ACHN (cell line): Measurements from ENCODE around the gene TIMM21.

Source experiments
- DNase-seq: peaks from one replicate; pipeline ENCODE4 v3.0.0-alpha.2; 2015
- in situ Hi-C: cut with HindIII; loops from 2 replicates; pipeline ENCODE4 v1.10.0; 2017; ENCODE audit warnings: low sequenced_read_pairs, low pct_ligation_motif_present, low pct_unique_long_range_greater_than_20kb

Gene TIMM21

GRCh38 chr18:74141667-74142066, 6.7 kb upstream of the TIMM21 start:
- in situ Hi-C loops: no loop called here
- DNase-seq: no peak

- in situ Hi-C loops: no loop called here
- DNase-seq: no peak
These were observed 6.1 kb upstream of the TIMM21 start for GRCh38 chr18:74142252-74142651.

DNA sequence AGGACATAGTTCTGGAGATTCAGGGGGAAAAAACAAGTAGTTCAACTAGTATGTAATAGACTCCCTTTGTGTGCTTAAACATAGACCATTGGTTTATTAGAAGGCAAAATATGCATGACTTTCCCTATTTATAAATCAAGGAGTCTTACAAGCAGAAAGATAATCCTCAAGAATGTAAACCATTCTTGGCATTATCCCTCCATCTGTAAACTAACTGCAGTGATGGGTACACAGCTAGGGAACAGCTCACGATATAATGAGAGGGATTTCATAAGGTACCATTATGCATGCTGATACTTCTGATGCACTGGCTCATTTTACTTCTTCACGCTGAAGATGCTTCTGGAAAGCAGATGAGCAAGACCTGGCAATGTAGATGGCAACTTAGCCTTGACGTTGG, 1.6 kb upstream of the TIMM21 start:
- in situ Hi-C loops: no loop called here
- DNase-seq: no peak

GRCh38 chr18:74147491-74147778, 888 bp upstream of the TIMM21 start:
- no peak for DNase-seq
- in situ Hi-C loops: no loop called here

GRCh38 chr18:74148543-74149070, 284 bp downstream of the TIMM21 start:
- in situ Hi-C loops: no loop called here
- no peak for DNase-seq

DNA sequence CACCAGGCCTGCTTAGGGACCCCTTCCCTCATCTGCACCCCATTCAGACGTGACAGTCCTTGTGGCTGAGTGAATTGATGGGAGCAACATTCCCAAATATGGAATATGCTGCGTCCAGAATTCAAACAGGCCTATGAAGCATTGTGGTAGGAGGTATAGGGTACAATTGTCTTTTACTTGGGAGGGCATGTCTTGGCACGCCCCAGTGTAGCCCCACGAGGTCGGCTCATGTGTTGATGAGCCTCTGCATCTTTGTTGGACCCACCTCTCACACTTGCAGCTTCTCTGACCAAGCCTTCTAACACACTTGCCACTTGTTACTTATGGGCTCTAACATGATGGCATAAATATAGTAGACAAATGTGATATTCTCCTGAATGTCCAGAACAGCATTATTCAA, 1.6 kb downstream of the TIMM21 start:
- DNase-seq: no peak
- in situ Hi-C loops: no loop called here

DNA sequence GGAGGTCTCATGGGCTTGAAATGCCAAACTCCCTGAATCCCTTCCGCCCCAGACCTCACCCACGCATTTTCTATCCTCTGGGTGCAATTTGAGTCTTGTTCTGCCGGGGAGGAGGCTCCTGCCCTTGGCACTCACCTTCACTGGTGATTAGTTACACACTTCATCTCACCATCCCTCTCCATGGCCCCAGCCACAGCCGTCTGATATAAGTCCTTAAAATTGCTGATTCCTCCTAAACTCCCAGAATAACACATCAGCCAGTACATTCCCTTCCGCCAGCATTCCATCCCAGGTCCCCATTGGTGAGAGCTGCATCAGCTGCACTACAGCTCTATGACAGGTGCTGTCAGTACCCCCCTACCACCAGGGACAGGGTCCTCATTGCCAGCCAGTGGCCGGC, 3.9 kb downstream of the TIMM21 start:
- no peak for DNase-seq
- in situ Hi-C loops: no loop called here

DNA sequence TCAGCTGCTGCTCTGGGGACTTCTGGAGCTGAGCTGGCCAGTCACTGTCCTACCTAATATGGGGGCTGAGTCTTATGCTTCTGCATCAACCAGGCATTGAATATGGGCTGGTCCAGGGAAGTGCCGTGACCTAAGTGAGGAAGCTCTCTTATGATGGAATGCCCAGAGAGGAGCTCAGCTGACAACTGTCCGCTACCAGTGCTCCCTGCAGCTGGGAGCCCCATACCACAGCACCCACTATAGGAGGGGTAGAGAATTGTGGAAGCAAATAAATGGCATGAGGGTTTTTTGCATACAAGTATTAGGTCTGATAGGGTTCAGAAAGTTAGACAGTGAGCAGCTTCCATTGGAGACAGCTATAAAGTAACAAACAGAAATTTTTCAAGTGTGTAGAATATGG, 4.5 kb downstream of the TIMM21 start:
- in situ Hi-C loops: no loop called here
- DNase-seq: no peak

DNA sequence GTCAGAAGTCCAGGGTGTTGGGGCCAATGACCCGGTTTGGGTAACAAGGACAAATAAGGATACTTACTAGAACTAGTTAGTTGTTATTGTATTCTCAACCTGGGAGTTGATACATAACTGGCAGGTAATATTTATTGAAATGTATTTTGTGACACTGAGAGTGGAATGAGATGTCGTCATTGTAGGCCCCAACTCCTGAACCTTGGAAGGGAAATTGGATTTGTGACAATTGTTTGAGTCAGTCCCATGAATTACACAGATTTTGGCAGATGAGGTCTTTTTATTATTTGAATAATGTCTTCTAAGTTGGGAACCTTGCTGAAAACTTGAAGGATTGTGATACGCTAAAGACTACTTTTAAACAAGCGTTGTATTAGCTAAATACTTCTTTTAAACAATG, 5.1 kb downstream of the TIMM21 start:
- in situ Hi-C loops: no loop called here
- no peak for DNase-seq

GRCh38 chr18:74153793-74154192, 5.5 kb downstream of the TIMM21 start:
- DNase-seq: no peak
- in situ Hi-C loops: no loop called here

- in situ Hi-C loops: no loop called here
- DNase-seq: no peak
These were observed 6.4 kb downstream of the TIMM21 start for GRCh38 chr18:74154716-74155115.

- in situ Hi-C loops: no loop called here
- no peak for DNase-seq
These were observed 7.0 kb downstream of the TIMM21 start for GRCh38 chr18:74155276-74155675.

- in situ Hi-C loops: no loop called here
- DNase-seq: no peak
These were observed 14.8 kb downstream of the TIMM21 start for GRCh38 chr18:74163019-74163660.

- no peak for DNase-seq
- in situ Hi-C loops: no loop called here
These were observed 18.1 kb downstream of the TIMM21 start for GRCh38 chr18:74166386-74166785.

GRCh38 chr18:74171910-74172606, 23.7 kb downstream of the TIMM21 start:
- peak; percentile 32 for DNase-seq
- in situ Hi-C loops: no loop called here

DNA sequence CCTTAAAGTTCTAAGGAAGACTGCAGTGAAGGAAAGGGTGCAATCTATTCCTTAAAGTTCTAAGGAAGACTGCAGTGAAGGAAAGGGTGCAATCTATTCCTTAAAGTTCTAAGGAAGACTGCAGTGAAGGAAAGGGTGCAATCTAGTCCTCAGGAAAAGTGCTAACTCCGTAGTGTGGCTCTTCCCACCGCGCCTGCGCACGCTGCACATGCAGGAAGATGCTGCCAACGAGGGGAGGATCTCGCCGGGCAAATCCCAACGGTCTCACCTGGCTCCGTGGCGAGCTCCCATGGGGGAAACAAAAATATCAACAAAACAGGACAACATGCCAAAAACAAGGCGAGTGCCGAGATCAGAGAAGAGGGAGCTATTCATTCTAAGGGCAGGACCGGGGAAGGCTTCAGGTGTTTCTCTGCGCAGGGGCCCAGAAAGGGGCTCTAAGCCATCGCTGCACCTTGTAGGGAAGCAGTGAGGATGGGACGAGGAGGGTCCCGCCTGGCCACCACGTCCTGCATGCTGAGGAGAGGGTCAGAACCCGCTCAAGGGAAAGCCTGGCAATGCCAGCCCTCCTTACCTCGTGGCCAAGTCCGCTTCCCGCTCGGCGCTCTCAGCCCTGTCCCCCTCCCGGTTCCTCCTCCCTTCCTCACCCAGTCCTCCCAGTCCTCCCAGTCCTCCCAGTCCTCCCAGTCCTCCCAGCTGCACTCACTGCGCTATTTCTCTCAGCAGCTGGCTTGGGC, 24.5 kb downstream of the TIMM21 start:
- DNase-seq: peak; percentile 29
- in situ Hi-C loops: no loop called here

DNA sequence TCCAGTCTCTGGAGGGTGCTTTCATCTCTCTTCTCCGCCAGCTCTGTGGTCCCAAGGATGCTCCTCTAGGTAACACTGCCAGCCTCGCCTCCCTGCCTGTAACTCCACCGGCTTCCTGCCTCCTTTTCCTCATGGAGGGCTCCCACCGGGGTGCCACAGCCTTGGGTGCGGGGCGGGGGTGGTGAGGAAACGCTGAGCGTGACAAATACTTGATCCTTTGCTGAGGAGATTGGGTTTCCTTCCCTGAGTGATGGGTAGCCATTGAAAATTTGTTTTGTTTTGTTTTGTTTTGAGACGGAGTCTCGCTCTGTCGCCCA, 25.1 kb downstream of the TIMM21 start:
- in situ Hi-C loops: no loop called here
- no peak for DNase-seq

DNA sequence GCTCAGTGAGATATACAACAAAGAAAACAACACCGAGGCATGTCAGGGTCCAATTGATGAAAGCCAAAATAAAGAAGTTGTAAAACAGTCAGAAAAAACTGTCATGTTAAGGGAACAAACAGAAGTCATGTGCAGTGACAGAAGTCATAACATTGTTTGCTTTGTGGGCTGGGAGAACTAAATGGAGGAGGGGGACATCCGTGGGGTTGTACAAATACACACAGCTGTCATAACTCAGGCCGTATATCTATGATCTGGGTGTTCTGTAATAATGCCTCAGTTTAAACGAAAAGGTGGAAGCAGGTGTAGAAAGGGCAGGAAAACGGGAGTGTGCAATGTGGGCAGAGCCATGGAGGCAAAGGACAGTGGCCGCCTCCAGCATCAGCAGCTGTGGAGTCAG, 27.3 kb downstream of the TIMM21 start:
- in situ Hi-C loops: loop anchor here (25.0 kb wide), 1 partner anchor 162 kb away; no protein-coding TSS in a partner anchor
- no peak for DNase-seq

DNA sequence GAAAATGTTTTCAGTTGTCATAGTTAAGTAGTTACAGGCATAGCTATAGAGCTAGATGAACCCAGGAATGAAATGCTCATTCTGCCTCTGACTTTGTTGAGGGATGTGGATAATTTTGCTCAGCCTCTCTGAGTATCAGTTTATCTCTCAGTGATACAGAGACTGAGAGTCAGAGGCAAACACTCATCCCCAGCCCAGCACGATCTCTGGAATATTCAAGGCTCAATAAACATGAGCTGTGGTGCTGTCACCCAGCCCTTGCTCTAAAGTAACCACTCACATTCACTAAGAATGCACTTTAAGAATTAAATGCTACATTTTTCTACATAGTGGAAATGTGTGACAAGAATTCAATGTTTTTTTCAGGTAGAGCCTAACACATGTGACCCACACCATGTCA, 30.6 kb downstream of the TIMM21 start:
- no peak for DNase-seq
- in situ Hi-C loops: loop anchor here (25.0 kb wide), 1 partner anchor 158 kb away; no protein-coding TSS in a partner anchor
